Stimulated activated CD4-positive, alpha-beta T cell treated with anti-CD3 and anti-CD28 coated beads, Interleukin-1b, Interleukin-23, amount 100 ng/mL, for 24 hours (primary cell): ENCODE measurements around the gene PEAK1.
"Not testable (repeated sequence)": the region's sequence is repeated elsewhere in the genome, so short reads cannot be mapped to it uniquely, and the experiment has no call there.

Experiments used
- DNase-seq, 4 experiments: peaks; one replicate each; pipeline ENCODE4 v3.0.0-alpha.2; 2020; ENCODE audit warnings: low read depth in 4 of 4, low spot score in 1 of 4

Gene PEAK1

GRCh38 chr15:77406173-77406759 is 13.6 kb downstream of the PEAK1 start:
- DNase-seq, result not testable (repeated sequence)

DNA sequence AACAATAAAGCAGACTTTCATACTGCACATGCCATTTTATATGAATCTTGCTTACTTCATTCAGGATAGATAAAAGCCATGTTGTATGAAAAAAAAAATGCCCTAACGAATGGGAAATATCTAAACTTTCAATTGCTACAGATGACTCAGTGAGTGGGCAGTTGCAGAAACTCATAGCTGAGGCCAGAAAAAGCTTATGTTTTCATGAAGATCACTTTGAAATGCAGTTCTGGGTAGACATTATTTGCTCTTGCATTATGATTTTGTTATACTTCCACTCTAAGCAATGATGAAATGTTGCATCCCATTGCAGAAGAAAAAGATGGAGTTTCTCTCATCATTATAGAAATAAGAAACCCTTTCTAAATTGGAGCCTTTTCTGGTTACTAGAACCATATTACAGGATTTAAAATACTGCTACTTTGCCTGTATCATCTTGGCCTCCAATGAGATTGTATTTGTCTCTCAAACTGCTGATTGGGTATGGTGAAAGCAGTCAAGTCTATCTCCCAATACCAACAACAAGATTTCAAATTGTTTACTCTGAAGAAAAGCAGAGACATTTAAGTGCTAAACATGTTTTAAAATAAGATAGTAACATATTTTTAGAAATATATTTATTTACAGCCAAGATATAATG is 17.0 kb downstream of the PEAK1 start:
- DNase-seq, result no peak

- DNase-seq, result no peak
Observed at GRCh38 chr15:77400258-77400657, 19.6 kb downstream of the PEAK1 start.

DNA sequence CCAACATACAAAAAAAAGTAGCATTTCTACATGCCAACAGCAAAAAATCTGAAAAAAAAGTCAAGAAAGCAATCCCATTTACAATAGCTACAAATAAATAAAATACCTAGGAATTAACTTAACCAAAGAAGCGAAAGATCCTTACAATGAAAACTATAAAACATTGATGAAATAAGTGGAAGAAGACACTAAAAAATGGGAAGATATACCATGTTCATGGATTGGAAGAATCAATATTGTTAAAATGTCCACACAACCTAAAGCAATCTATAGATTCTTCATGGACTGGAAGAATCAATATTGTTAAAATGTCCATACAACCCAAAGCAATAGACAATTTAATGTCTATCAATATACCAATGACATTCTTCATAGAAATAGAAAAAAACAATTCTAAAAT is 21.0 kb downstream of the PEAK1 start:
- no peak for DNase-seq

DNA sequence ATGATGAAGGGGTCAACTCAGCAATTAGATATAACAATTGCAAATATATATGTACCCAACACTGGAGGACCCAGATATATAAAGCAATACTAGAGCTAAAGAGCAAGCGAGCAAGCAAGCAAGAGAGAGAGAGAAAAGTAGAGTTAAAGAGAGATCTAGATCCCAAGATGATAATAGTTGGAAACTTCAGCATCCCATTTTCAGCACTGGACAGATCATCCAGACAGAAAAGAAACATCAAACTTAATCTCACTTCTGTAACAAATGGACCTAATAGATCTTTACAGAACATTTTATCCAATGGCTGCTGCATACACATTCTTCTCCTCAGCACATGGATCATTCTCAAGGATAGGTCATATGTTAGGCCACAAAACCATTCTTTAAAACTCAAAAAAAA is 23.2 kb downstream of the PEAK1 start:
- no peak for DNase-seq

GRCh38 chr15:77395013-77395774 is 24.7 kb downstream of the PEAK1 start:
- no peak for DNase-seq

GRCh38 chr15:77393471-77393840 is 26.4 kb downstream of the PEAK1 start:
- no peak for DNase-seq

GRCh38 chr15:77392762-77393470 is 27.0 kb downstream of the PEAK1 start:
- DNase-seq, result no peak

- no peak for DNase-seq
Observed at GRCh38 chr15:77391372-77391951, 28.4 kb downstream of the PEAK1 start.

- DNase-seq, result no peak
Observed at GRCh38 chr15:77387365-77388105, 32.4 kb downstream of the PEAK1 start.

DNA sequence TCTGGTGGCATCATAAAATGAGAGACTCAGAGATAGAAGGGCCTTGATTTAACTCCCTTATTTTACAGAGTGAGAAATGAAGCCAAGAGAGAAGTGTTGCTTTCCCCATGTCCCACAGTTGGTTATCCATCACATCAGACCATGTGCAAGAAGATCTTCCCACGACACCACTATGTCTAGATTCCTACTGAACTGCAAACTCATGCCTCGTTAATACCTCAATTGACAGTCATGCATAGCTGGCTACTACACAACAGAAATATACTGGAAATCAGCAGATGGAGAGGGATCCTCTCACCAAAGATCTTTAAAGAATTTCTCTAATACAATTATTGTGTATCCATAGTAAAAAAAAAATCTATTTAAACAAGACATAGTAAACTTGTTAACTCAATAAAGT is 33.3 kb downstream of the PEAK1 start:
- DNase-seq, result no peak

DNA sequence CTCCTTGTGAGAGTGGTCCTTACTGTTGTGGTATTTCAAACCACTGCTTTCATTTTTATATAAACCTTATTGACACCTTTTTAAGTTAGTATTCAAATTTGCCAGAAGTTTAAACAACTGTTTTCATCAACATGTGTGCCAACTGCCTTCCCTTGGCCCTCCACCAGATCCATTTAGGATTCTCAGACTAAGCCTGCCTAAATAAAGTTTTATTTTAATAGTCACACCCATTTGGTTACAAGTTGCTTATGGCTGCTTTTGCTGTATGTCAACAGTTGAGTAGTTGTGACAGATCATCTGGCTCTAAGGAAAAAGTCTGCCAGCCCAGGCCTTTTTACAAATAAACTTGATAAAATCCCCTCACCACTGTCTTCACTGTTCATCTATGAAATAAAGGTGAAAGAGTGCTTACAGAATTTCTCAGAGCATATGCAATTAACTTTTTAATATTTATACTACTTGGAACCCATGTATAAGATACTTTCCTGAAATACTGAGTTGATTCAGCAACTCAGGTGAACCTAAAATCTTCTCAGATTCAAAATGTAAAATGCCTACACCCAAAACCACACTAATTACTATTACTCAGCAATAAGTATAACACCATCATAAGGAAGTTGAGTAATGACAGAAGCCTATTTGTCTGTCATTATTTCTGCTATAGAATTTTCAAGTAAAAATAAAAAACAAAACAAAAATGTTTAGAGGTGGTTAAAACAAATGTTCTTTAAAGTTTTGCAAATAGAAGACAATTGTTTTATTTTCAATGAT is 35.1 kb downstream of the PEAK1 start:
- no peak for DNase-seq

DNA sequence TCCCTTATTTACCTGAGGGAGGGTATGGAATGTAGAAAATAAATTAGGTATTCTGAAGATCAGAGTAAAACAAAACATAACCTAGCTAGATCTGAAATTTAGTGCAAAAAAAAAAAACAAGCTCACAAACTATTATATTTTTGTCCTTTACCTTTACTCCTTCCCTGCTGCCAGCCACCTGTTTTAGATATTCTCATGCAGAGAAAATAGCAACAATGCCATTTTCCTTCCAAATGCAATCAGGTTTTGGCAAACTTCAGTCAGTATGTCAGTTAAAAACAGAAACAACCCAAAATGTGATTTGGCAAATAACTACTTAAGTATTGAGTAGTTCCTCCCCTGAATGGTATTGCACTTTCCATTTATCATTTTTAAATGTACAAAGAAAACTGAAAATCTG is 35.8 kb downstream of the PEAK1 start:
- no peak for DNase-seq

GRCh38 chr15:77380033-77380432 is 39.9 kb downstream of the PEAK1 start:
- no peak for DNase-seq

- no peak for DNase-seq
Observed at GRCh38 chr15:77376770-77377169, 43.1 kb downstream of the PEAK1 start.

GRCh38 chr15:77375133-77375532 is 44.8 kb downstream of the PEAK1 start:
- DNase-seq, result no peak

DNA sequence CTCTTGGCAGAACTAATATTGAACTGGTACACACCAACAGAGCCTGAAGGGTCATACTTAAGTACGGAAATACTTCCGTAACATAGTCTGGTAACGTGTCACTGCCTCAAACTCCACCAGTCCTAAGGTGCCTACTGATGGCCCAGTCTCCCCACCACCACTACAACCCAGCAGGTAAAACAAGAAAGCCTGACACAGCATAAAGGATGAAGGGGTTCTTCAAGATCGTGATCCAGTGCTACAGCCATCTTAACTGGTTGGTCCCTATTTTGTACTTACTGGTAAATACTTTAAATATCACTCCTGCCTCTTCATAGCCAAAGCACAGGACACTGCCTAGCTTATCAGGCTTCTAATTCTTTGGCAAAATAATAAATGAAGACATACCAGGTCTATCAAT is 46.5 kb downstream of the PEAK1 start:
- DNase-seq, result no peak

GRCh38 chr15:77371850-77372563 is 47.9 kb downstream of the PEAK1 start:
- DNase-seq, result no peak

DNA sequence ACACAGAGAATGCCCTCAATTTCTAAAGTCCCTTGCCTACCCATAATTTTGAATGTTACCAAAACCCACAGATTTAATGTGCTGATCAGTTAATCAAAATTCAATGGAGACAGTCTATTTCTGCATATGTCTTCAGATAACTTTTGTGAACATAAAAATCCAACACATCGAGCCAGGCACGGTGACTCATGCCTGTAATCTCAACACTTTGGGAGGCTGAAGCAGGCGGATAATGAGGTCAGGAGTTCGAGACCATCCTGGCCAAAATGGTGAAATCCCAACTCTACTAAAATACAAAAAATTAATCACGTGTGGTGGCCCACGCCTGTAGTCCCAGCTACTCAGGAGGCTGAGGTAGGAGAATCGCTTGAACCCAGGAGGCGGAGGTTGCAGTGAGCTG is 49.3 kb downstream of the PEAK1 start:
- no peak for DNase-seq

- DNase-seq, result no peak
Observed at GRCh38 chr15:77369168-77369567, 50.7 kb downstream of the PEAK1 start.
